ENCODE results near the gene KCNQ4.

The KCNQ4 gene

GRCh38 chr1:40806731-40807695 is 23.4 kb downstream of the KCNQ4 start:
- Histone ChIP-seq H3K4me3 (ENCODE audit: low read length) (no peak overlapping the region), H3K4me1 (ENCODE audit: low read length) (peaks cover 22% of the 10 kb centered on the region), H3K9ac (ENCODE audit: low read length) (no peak overlapping the region), H2AFZ (ENCODE audit: low read depth, low read length) (no peak overlapping the region), H3K4me2 (ENCODE audit: low read length) (no peak overlapping the region), H3K79me2 (ENCODE audit: low read length) (no peaks in the 10 kb centered on the region), H3K27me3 (ENCODE audit: low read depth, low read length) (no peaks in the 10 kb centered on the region), H3K27ac (ENCODE audit: low read length) (no peak overlapping the region), H3K36me3 (replicated peaks; ENCODE audit: low read depth, low read length) (peaks cover 6% of the 10 kb centered on the region), H4K20me1 (ENCODE audit: insufficient read depth, low read length) (no peaks in the 10 kb centered on the region), H3K9me3 (ENCODE audit: insufficient read depth, low read length) (no peaks in the 10 kb centered on the region)
- TF ChIP-seq CTCF (IDR thresholded peaks at IDR 0.05; ENCODE audit: low read depth, low read length) (no peak), EZH2phosphoT487 (IDR thresholded peaks at IDR 0.05; ENCODE audit: low read depth) (no peak)

- H4K20me1 ChIP-seq (ENCODE audit: insufficient read depth, low read length): no peaks in the 10 kb centered on the region
- H3K79me2 ChIP-seq (ENCODE audit: low read length): no peaks in the 10 kb centered on the region
- H3K27me3 ChIP-seq (ENCODE audit: low read depth, low read length): no peaks in the 10 kb centered on the region
- H3K4me3 ChIP-seq (ENCODE audit: low read length): no peak overlapping the region
- H3K9me3 ChIP-seq (ENCODE audit: insufficient read depth, low read length): no peaks in the 10 kb centered on the region
- no peak overlapping the region for H3K9ac ChIP-seq (ENCODE audit: low read length)
- peaks cover 22% of the 10 kb centered on the region for H3K4me1 ChIP-seq (ENCODE audit: low read length)
- no peak overlapping the region for H3K27ac ChIP-seq (ENCODE audit: low read length)
- no peak overlapping the region for H3K4me2 ChIP-seq (ENCODE audit: low read length)
- no peak for TF ChIP-seq CTCF (IDR thresholded peaks at IDR 0.05; ENCODE audit: low read depth, low read length)
- no peak for TF ChIP-seq EZH2phosphoT487 (IDR thresholded peaks at IDR 0.05; ENCODE audit: low read depth)
- H3K36me3 ChIP-seq (replicated peaks; ENCODE audit: low read depth, low read length): peaks cover 6% of the 10 kb centered on the region
- no peak overlapping the region for H2AFZ ChIP-seq (ENCODE audit: low read depth, low read length)
Measured at GRCh38 chr1:40808002-40808401, 24.4 kb downstream of the KCNQ4 start.

GRCh38 chr1:40808444-40808843 is 24.9 kb downstream of the KCNQ4 start:
- H3K4me1 ChIP-seq (ENCODE audit: low read length): peaks cover 22% of the 10 kb centered on the region
- H3K9me3 ChIP-seq (ENCODE audit: insufficient read depth, low read length): no peaks in the 10 kb centered on the region
- no peaks in the 10 kb centered on the region for H4K20me1 ChIP-seq (ENCODE audit: insufficient read depth, low read length)
- peak overlapping the region; percentile 78; the same call in 1 of the 2 replicates for H3K27ac ChIP-seq (ENCODE audit: low read length)
- no peak overlapping the region for H2AFZ ChIP-seq (ENCODE audit: low read depth, low read length)
- no peaks in the 10 kb centered on the region for H3K79me2 ChIP-seq (ENCODE audit: low read length)
- no peak overlapping the region for H3K4me2 ChIP-seq (ENCODE audit: low read length)
- H3K27me3 ChIP-seq (ENCODE audit: low read depth, low read length): no peaks in the 10 kb centered on the region
- TF ChIP-seq EZH2phosphoT487 (IDR thresholded peaks at IDR 0.05; ENCODE audit: low read depth) (no peak), CTCF (IDR thresholded peaks at IDR 0.05; ENCODE audit: low read depth, low read length) (no peak)
- H3K4me3 ChIP-seq (ENCODE audit: low read length): no peak overlapping the region
- peaks cover 6% of the 10 kb centered on the region for H3K36me3 ChIP-seq (replicated peaks; ENCODE audit: low read depth, low read length)
- H3K9ac ChIP-seq (ENCODE audit: low read length): no peak overlapping the region

GRCh38 chr1:40808909-40809308 is 25.3 kb downstream of the KCNQ4 start:
- Histone ChIP-seq H3K4me3 (ENCODE audit: low read length) (peak overlapping the region; percentile 33; the same call in 1 of the 2 replicates), H3K27ac (ENCODE audit: low read length) (peak overlapping the region; percentile 78)

More at GRCh38 chr1:40808909-40809308, 25.3 kb downstream of the KCNQ4 start:
- Histone ChIP-seq H3K9me3 (ENCODE audit: insufficient read depth, low read length) (no peaks in the 10 kb centered on the region), H3K79me2 (ENCODE audit: low read length) (no peaks in the 10 kb centered on the region), H3K27me3 (ENCODE audit: low read depth, low read length) (no peaks in the 10 kb centered on the region), H3K9ac (ENCODE audit: low read length) (peak overlapping the region; percentile 31; the same call in 1 of the 2 replicates), H4K20me1 (ENCODE audit: insufficient read depth, low read length) (no peaks in the 10 kb centered on the region), H3K36me3 (replicated peaks; ENCODE audit: low read depth, low read length) (peaks cover 6% of the 10 kb centered on the region), H3K4me2 (ENCODE audit: low read length) (peak overlapping the region; percentile 51), H3K4me1 (ENCODE audit: low read length) (peaks cover 22% of the 10 kb centered on the region), H2AFZ (ENCODE audit: low read depth, low read length) (no peak overlapping the region)
- no peak for TF ChIP-seq EZH2phosphoT487 (IDR thresholded peaks at IDR 0.05; ENCODE audit: low read depth)
- TF ChIP-seq CTCF (IDR thresholded peaks at IDR 0.05; ENCODE audit: low read depth, low read length): no peak
